Nephron progenitor cell (in vitro differentiated cells): ENCODE measurements around the gene PLLP.

Experiments used
- DNase-seq: peaks from one replicate; pipeline ENCODE4 v3.0.0; 2021
- H3K27ac Mint-ChIP-seq: 2 replicates; pipeline ENCODE4 v1.8.0; 2021; ENCODE audit warnings: mild to moderate bottlenecking, moderate library complexity, mixed read lengths
- H3K27me3 Mint-ChIP-seq: 2 replicates; pipeline ENCODE4 v1.8.0; 2021; ENCODE audit warnings: mild to moderate bottlenecking, low read depth, mixed read lengths; ENCODE audit not compliant: poor library complexity
- H3K36me3 Mint-ChIP-seq: 2 replicates; pipeline ENCODE4 v1.8.0; 2021; ENCODE audit warnings: low read depth, mixed read lengths
- H3K4me1 Mint-ChIP-seq: 2 replicates; pipeline ENCODE4 v1.8.0; 2021; ENCODE audit warnings: mixed read lengths
- H3K4me3 Mint-ChIP-seq: 2 replicates; pipeline ENCODE4 v1.8.0; 2021; ENCODE audit warnings: mild to moderate bottlenecking, moderate library complexity, mixed read lengths
- H3K9me3 Mint-ChIP-seq: 2 replicates; pipeline ENCODE4 v1.8.0; 2021; ENCODE audit warnings: mild to moderate bottlenecking, moderate library complexity, mixed read lengths
- TF ChIP-seq, protein P1 (sequence below): fragments of 200-600 bp; sonication (generic); IDR thresholded peaks from 2 replicates; pipeline ENCODE4 v1.5.0; 2021; ENCODE audit warnings: antibody characterized with exemption

The PLLP gene

DNA sequence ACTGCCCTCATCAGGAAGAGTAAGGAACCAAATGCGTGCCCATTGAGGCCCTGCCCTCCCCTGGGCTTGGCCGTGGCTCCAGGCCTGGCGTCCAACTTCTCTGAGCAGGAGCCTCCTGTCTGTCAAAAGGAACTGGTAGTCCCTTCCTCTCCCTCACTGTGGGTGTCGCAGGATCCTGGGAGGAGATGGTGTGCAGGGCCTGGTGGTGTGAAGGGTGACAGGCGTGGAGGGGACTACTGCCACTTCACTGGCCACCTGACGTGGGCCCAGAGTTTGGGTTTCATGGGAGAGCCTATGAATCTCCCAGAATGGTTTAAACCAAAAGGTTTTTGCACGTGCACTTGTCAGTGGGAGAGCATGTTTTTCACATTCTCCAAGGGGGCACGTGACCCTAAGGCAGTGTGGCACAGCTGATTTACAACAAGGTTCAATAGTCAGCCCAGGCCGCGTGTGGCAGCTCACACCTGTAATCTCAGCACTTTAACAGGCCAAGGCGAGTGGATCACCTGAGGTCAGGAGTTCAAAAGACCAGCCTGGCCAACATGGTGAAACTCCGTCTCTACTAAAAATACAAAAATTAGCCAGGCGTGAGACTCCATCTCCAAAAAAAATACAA lies 26.9 kb downstream of the PLLP start:
- H3K9me3 Mint-ChIP-seq, result peaks cover under 1% of the 10 kb centered on the region
- no peak for DNase-seq

DNA sequence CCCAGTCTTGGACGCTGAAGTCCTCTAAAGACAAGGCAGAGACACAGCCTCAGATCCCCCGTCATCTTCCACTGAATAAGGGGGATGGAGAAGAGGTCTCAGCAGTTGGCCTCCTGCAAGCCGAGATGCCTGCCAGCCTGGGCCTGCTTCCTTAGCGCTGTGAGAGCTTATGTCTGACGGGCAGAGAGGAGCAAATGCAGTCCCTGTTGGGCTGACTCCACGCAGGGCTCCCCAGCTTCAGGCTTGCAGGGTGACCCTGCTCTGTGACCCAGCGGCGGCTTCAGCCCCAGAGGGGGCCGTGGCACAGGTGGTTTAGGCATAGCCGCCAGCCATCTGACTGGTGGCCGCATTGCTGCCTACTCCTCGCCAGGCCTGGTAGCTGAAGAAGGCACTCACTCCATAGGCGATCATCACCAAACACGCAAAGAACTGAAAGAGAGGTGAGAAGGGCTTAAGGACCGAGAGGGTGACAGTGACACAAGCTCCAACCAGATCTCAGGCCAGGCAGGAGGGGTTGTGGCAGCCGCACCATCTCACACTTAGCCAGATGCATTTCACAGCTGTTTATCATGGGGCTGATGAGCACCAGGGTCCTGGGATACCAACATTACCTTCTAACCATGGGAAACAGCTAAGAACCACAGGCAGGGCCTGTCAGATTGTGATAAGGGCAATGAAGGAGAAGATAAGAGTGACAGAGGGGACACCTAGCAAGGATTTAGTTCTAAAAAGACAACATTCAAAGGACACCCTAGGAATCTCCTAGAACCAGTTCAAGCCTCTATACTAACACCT lies 27.7 kb downstream of the PLLP start:
- H3K36me3 Mint-ChIP-seq, result peaks cover 15% of the 10 kb centered on the region
- no peak overlapping the region for H3K27ac Mint-ChIP-seq
- H3K4me1 Mint-ChIP-seq, result peaks cover 13% of the 10 kb centered on the region
- H3K4me3 Mint-ChIP-seq, result no peak overlapping the region
- DNase-seq, result no peak
- peaks cover 4% of the 10 kb centered on the region for H3K9me3 Mint-ChIP-seq
- TF ChIP-seq, protein P1, sequence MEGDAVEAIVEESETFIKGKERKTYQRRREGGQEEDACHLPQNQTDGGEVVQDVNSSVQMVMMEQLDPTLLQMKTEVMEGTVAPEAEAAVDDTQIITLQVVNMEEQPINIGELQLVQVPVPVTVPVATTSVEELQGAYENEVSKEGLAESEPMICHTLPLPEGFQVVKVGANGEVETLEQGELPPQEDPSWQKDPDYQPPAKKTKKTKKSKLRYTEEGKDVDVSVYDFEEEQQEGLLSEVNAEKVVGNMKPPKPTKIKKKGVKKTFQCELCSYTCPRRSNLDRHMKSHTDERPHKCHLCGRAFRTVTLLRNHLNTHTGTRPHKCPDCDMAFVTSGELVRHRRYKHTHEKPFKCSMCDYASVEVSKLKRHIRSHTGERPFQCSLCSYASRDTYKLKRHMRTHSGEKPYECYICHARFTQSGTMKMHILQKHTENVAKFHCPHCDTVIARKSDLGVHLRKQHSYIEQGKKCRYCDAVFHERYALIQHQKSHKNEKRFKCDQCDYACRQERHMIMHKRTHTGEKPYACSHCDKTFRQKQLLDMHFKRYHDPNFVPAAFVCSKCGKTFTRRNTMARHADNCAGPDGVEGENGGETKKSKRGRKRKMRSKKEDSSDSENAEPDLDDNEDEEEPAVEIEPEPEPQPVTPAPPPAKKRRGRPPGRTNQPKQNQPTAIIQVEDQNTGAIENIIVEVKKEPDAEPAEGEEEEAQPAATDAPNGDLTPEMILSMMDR, result no peak
- no peaks in the 10 kb centered on the region for H3K27me3 Mint-ChIP-seq

More for the DNA sequence above, 26.9 kb downstream of the PLLP start:
- H3K4me1 Mint-ChIP-seq, result peaks cover 13% of the 10 kb centered on the region
- H3K27me3 Mint-ChIP-seq, result no peaks in the 10 kb centered on the region
- no peak overlapping the region for H3K4me3 Mint-ChIP-seq
- peaks cover 7% of the 10 kb centered on the region for H3K36me3 Mint-ChIP-seq
- TF ChIP-seq, protein P1, result no peak
- H3K27ac Mint-ChIP-seq, result no peak overlapping the region

DNA sequence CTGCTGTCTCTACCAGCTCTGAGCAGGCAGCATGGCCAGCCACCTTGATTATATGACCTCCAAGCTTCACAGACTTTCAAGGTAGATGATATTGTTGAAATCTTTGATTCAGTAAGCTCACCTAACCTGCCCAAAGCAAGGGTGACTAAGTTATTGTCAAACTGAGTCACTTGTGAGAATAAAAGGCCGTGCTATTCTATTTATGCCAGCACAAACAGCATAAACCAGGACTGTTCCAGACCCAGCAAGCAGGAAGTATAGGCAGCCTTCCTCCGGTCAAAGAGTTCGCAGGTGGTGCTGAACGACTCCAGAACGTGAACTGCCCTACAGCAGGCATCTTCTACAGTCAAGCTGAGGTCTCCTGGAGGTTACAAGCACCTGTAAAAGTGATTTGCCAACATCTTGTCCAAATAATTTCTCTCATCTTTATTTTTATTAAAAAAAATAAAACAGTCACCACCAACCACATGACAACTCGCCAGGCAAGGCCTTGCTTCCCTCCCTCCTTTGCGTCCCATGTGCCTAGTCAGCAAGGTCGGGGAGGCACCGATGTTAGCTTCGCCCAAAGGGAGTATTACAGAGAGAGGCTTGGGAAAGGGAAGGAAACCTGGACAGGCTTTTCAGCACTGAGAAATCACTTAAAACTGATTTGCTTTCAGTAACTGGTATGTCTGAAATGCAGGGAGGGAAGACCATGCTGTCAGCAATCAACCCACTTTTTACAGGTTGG lies 28.6 kb downstream of the PLLP start:
- no peaks in the 10 kb centered on the region for H3K27me3 Mint-ChIP-seq
- H3K4me3 Mint-ChIP-seq, result no peak overlapping the region
- peaks cover 4% of the 10 kb centered on the region for H3K9me3 Mint-ChIP-seq
- peaks cover 23% of the 10 kb centered on the region for H3K36me3 Mint-ChIP-seq
- no peak overlapping the region for H3K27ac Mint-ChIP-seq
- no peak for DNase-seq
- TF ChIP-seq, protein P1, result no peak
- peaks cover 13% of the 10 kb centered on the region for H3K4me1 Mint-ChIP-seq

DNA sequence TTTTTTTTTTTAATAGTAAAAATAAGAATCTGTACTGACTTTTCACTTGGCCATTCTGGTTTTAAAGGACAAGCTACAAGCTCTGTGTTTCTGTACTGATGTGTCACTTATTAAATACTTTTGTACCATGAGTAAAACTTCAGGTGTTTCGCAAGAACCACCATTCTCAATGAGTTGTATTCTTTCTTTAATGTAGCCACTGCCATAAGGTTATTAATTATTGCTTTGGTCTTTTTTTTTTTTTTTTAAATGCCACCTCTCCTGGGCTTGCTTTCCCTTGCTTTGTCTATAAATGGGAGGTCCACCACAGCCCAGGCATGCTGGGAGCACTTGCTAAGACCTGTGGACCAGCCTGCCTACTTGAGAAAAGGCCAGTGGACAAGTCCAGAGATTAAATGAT lies 31.0 kb downstream of the PLLP start:
- H3K27ac Mint-ChIP-seq, result no peak overlapping the region
- no peak for DNase-seq
- peaks cover 4% of the 10 kb centered on the region for H3K4me1 Mint-ChIP-seq
- peaks cover 4% of the 10 kb centered on the region for H3K9me3 Mint-ChIP-seq
- TF ChIP-seq, protein P1, result no peak
- H3K27me3 Mint-ChIP-seq, result no peaks in the 10 kb centered on the region
- no peak overlapping the region for H3K4me3 Mint-ChIP-seq
- H3K36me3 Mint-ChIP-seq, result peaks cover 39% of the 10 kb centered on the region

DNA sequence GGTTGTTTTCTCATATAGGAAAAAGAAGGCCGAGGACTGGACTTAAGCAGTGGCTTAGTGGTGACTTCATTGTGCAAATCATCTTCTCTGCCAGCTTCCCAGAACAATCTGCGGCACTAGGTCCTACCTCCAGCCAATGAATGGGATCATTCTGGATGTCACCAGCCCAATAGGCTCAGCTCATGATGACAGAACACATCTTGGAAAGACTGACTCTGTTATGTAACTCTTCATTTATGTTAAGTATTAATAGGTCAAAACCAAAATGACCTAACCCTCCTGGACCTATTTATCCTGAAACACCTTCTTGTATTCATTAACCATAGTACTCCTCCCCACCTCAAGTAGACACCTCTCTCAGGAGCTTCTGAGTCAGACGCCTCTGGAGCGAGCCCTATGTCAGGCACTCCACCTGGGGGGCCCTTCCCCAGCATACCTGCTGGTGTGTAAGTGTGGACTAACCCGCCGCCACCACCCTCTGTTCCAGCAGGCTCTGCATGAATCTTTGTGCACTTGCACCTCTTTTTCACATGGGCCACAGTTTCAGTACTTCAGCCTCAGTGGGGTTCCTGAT lies 32.2 kb downstream of the PLLP start:
- H3K4me3 Mint-ChIP-seq, result no peak overlapping the region
- H3K27me3 Mint-ChIP-seq, result no peaks in the 10 kb centered on the region
- TF ChIP-seq, protein P1, result no peak
- DNase-seq, result no peak
- no peaks in the 10 kb centered on the region for H3K4me1 Mint-ChIP-seq
- peaks cover 4% of the 10 kb centered on the region for H3K9me3 Mint-ChIP-seq
- H3K27ac Mint-ChIP-seq, result no peak overlapping the region
- H3K36me3 Mint-ChIP-seq, result peaks cover 42% of the 10 kb centered on the region
